Activated naive CD4-positive, alpha-beta T cell treated with anti-CD3 and anti-CD28 coated beads for 36 hours (primary cell): ENCODE measurements around the gene ELAVL1. TPM values are rescaled to one million over a fixed set of nuclear protein-coding genes. Genes with fewer than 3 reads are reported as not detected.

Experiments used
- CTCF ChIA-PET: fragments of 350-600 bp; sonication (Branson Sonifier 250); formaldehyde crosslinking; loops from one replicate; lab custom pipeline; 2021; ENCODE audit warnings: antibody characterized with exemption; lab: Charles Lee
- DNase-seq: peaks from one replicate; pipeline ENCODE4 v3.0.0-alpha.2; 2020
- H3K27ac Mint-ChIP-seq: one replicate; pipeline ENCODE4 v1.8.0; 2021; ENCODE audit warnings: mild to moderate bottlenecking, mixed read lengths
- H3K27me3 Mint-ChIP-seq: one replicate; pipeline ENCODE4 v1.8.0; 2021; ENCODE audit warnings: low read depth, mixed read lengths
- H3K36me3 Mint-ChIP-seq: one replicate; pipeline ENCODE4 v1.8.0; 2021; ENCODE audit warnings: low read depth, mixed read lengths
- H3K4me1 Mint-ChIP-seq: one replicate; pipeline ENCODE4 v1.8.0; 2021; ENCODE audit warnings: low read depth, mixed read lengths
- H3K4me3 Mint-ChIP-seq: one replicate; pipeline ENCODE4 v1.8.0; 2021; ENCODE audit warnings: mild to moderate bottlenecking, moderate library complexity, mixed read lengths
- H3K9me3 Mint-ChIP-seq: one replicate; pipeline ENCODE4 v1.8.0; 2021; ENCODE audit warnings: mixed read lengths
- intact Hi-C: fragments of 100-400 bp; cut with micrococcal nuclease; formaldehyde crosslinking; loops from one replicate; pipeline ENCODE4 v1.15.1; 2023
- total RNA-seq, 2 experiments: library from RNA; stranded (reverse); gene quantifications; one replicate each; pipeline ENCODE4 v1.2.3, GENCODE V29; 2021

The ELAVL1 gene
- total RNA-seq, 2 experiments from 2014 or later = 135 to 140 TPM

- Mint-ChIP-seq H3K27ac (no peak overlapping the region), H3K36me3 (peaks cover 3% of the 10 kb centered on the region), H3K9me3 (no peaks in the 10 kb centered on the region), H3K27me3 (no peaks in the 10 kb centered on the region), H3K4me3 (no peak overlapping the region), H3K4me1 (no peaks in the 10 kb centered on the region)
- CTCF ChIA-PET = no interaction called here
- no peak for DNase-seq
- intact Hi-C loops = no loop called here
Observed at GRCh38 chr19:7982103-7982502, 23.3 kb downstream of the ELAVL1 start.

- Mint-ChIP-seq H3K27me3 (no peaks in the 10 kb centered on the region), H3K4me3 (no peak overlapping the region), H3K36me3 (peaks cover 3% of the 10 kb centered on the region), H3K27ac (no peak overlapping the region), H3K9me3 (no peaks in the 10 kb centered on the region), H3K4me1 (no peaks in the 10 kb centered on the region)
- intact Hi-C loops = no loop called here
- no peak for DNase-seq
- CTCF ChIA-PET = no interaction called here
Observed at GRCh38 chr19:7981661-7982060, 23.8 kb downstream of the ELAVL1 start.

GRCh38 chr19:7981199-7981598, 24.2 kb downstream of the ELAVL1 start:
- H3K4me1 Mint-ChIP-seq = no peaks in the 10 kb centered on the region
- H3K36me3 Mint-ChIP-seq = peaks cover 2% of the 10 kb centered on the region

GRCh38 chr19:7980635-7981121, 24.8 kb downstream of the ELAVL1 start:
- intact Hi-C loops = no loop called here

More at GRCh38 chr19:7981199-7981598, 24.2 kb downstream of the ELAVL1 start:
- no peak for DNase-seq
- no peak overlapping the region for H3K27ac Mint-ChIP-seq
- no peak overlapping the region for H3K4me3 Mint-ChIP-seq
- intact Hi-C loops = no loop called here
- CTCF ChIA-PET = no interaction called here
- no peaks in the 10 kb centered on the region for H3K9me3 Mint-ChIP-seq
- H3K27me3 Mint-ChIP-seq = no peaks in the 10 kb centered on the region

GRCh38 chr19:7980168-7980567, 25.3 kb downstream of the ELAVL1 start:
- H3K9me3 Mint-ChIP-seq = no peaks in the 10 kb centered on the region
- DNase-seq = no peak
- H3K27ac Mint-ChIP-seq = no peak overlapping the region
- intact Hi-C loops = no loop called here
- no peaks in the 10 kb centered on the region for H3K27me3 Mint-ChIP-seq
- no peaks in the 10 kb centered on the region for H3K4me1 Mint-ChIP-seq
- peaks cover 2% of the 10 kb centered on the region for H3K36me3 Mint-ChIP-seq
- no peak overlapping the region for H3K4me3 Mint-ChIP-seq
- CTCF ChIA-PET = no interaction called here

More at GRCh38 chr19:7980635-7981121, 24.8 kb downstream of the ELAVL1 start:
- no peak overlapping the region for H3K27ac Mint-ChIP-seq
- DNase-seq = no peak
- H3K27me3 Mint-ChIP-seq = no peaks in the 10 kb centered on the region
- no peak overlapping the region for H3K4me3 Mint-ChIP-seq
- H3K9me3 Mint-ChIP-seq = no peaks in the 10 kb centered on the region
- CTCF ChIA-PET = no interaction called here
- peaks cover 2% of the 10 kb centered on the region for H3K36me3 Mint-ChIP-seq
- no peaks in the 10 kb centered on the region for H3K4me1 Mint-ChIP-seq

GRCh38 chr19:7979559-7979958, 25.9 kb downstream of the ELAVL1 start:
- DNase-seq = no peak
- Mint-ChIP-seq H3K4me3 (no peak overlapping the region), H3K27me3 (no peaks in the 10 kb centered on the region), H3K4me1 (no peaks in the 10 kb centered on the region), H3K36me3 (peaks cover 2% of the 10 kb centered on the region), H3K27ac (no peak overlapping the region), H3K9me3 (no peaks in the 10 kb centered on the region)
- CTCF ChIA-PET = no interaction called here
- intact Hi-C loops = loop anchor here (10.0 kb wide), 1 partner anchor 175 kb away; no protein-coding TSS in a partner anchor

- H3K36me3 Mint-ChIP-seq = peaks cover 3% of the 10 kb centered on the region
- no peak overlapping the region for H3K4me3 Mint-ChIP-seq
- H3K9me3 Mint-ChIP-seq = no peaks in the 10 kb centered on the region
- no peaks in the 10 kb centered on the region for H3K4me1 Mint-ChIP-seq
- no peaks in the 10 kb centered on the region for H3K27me3 Mint-ChIP-seq
- H3K27ac Mint-ChIP-seq = no peak overlapping the region
- no peak for DNase-seq
- CTCF ChIA-PET = no interaction called here
- intact Hi-C loops = loop anchor here (10.0 kb wide), 1 partner anchor 176 kb away; no protein-coding TSS in a partner anchor
Observed at GRCh38 chr19:7979011-7979410, 26.4 kb downstream of the ELAVL1 start.

GRCh38 chr19:7978179-7978825, 27.1 kb downstream of the ELAVL1 start:
- H3K27me3 Mint-ChIP-seq = no peaks in the 10 kb centered on the region
- no peak for DNase-seq
- H3K27ac Mint-ChIP-seq = no peak overlapping the region
- H3K36me3 Mint-ChIP-seq = peaks cover 8% of the 10 kb centered on the region
- H3K4me1 Mint-ChIP-seq = no peaks in the 10 kb centered on the region
- intact Hi-C loops = loop anchor here (10.0 kb wide), 1 partner anchor 176 kb away; no protein-coding TSS in a partner anchor
- CTCF ChIA-PET = no interaction called here
- H3K4me3 Mint-ChIP-seq = no peak overlapping the region
- H3K9me3 Mint-ChIP-seq = no peaks in the 10 kb centered on the region

GRCh38 chr19:7977723-7978040, 27.8 kb downstream of the ELAVL1 start:
- no peak for DNase-seq
- intact Hi-C loops = loop anchor here (10.0 kb wide), 1 partner anchor 177 kb away; no protein-coding TSS in a partner anchor
- Mint-ChIP-seq H3K27ac (no peak overlapping the region), H3K27me3 (no peaks in the 10 kb centered on the region), H3K4me1 (no peaks in the 10 kb centered on the region), H3K9me3 (no peaks in the 10 kb centered on the region), H3K4me3 (no peak overlapping the region), H3K36me3 (peaks cover 8% of the 10 kb centered on the region)
- CTCF ChIA-PET = no interaction called here

- no peak for DNase-seq
- H3K4me3 Mint-ChIP-seq = no peak overlapping the region
- intact Hi-C loops = loop anchor here (10.0 kb wide), 1 partner anchor 178 kb away; no protein-coding TSS in a partner anchor
- CTCF ChIA-PET = interaction anchor here (0.6 kb wide), 1 partner anchor 34 kb away, joined by 4 read pairs; no protein-coding TSS in a partner anchor
- H3K27ac Mint-ChIP-seq = no peak overlapping the region
- H3K27me3 Mint-ChIP-seq = no peaks in the 10 kb centered on the region
- H3K9me3 Mint-ChIP-seq = no peaks in the 10 kb centered on the region
- no peaks in the 10 kb centered on the region for H3K4me1 Mint-ChIP-seq
- peaks cover 8% of the 10 kb centered on the region for H3K36me3 Mint-ChIP-seq
Observed at GRCh38 chr19:7977021-7977722, 28.3 kb downstream of the ELAVL1 start.

GRCh38 chr19:7976461-7976860, 29.0 kb downstream of the ELAVL1 start:
- intact Hi-C loops = loop anchor here (10.0 kb wide), 1 partner anchor 178 kb away; no protein-coding TSS in a partner anchor
- Mint-ChIP-seq H3K9me3 (no peaks in the 10 kb centered on the region), H3K27ac (no peak overlapping the region), H3K27me3 (no peaks in the 10 kb centered on the region), H3K4me3 (no peak overlapping the region), H3K36me3 (peaks cover 8% of the 10 kb centered on the region), H3K4me1 (no peaks in the 10 kb centered on the region)
- no peak for DNase-seq
- CTCF ChIA-PET = interaction anchor here (0.6 kb wide), 1 partner anchor 33 kb away, joined by 4 read pairs; no protein-coding TSS in a partner anchor

- DNase-seq = no peak
- H3K27ac Mint-ChIP-seq = no peak overlapping the region
- H3K27me3 Mint-ChIP-seq = no peaks in the 10 kb centered on the region
- H3K4me3 Mint-ChIP-seq = no peak overlapping the region
- H3K36me3 Mint-ChIP-seq = peaks cover 8% of the 10 kb centered on the region
- intact Hi-C loops = loop anchor here (10.0 kb wide), 1 partner anchor 180 kb away; no protein-coding TSS in a partner anchor
- CTCF ChIA-PET = interaction anchor here (1.3 kb wide), 1 partner anchor 31 kb away, joined by 5 read pairs; no protein-coding TSS in a partner anchor
- H3K9me3 Mint-ChIP-seq = no peaks in the 10 kb centered on the region
- H3K4me1 Mint-ChIP-seq = no peaks in the 10 kb centered on the region
Observed at GRCh38 chr19:7975037-7975436, 30.4 kb downstream of the ELAVL1 start.
